ENCODE measurements around the gene KIT.

Gene KIT

GRCh38 chr4:54729256-54729655 lies 71.5 kb downstream of the KIT start:
- Histone ChIP-seq H3K79me2 (ENCODE audit: insufficient read depth, low read length) (no peaks in the 10 kb centered on the region), H2AFZ (ENCODE audit: low read depth, low read length, severe bottlenecking) (no peak overlapping the region), H3K4me3 (ENCODE audit: insufficient read depth, low read length, poor library complexity, severe bottlenecking) (no peak overlapping the region), H3K9me2 (replicated peaks; ENCODE audit: insufficient read depth, low read length) (no peaks in the 10 kb centered on the region), H3K9ac (ENCODE audit: low read length) (no peak overlapping the region), H4K20me1 (ENCODE audit: low read depth, low read length) (no peaks in the 10 kb centered on the region), H3K27me3 (ENCODE audit: low read length) (no peaks in the 10 kb centered on the region), H3K27ac (ENCODE audit: low read depth, low read length) (no peak overlapping the region), H3K4me2 (ENCODE audit: low read depth, low read length, poor library complexity, severe bottlenecking) (no peak overlapping the region), H3F3A (ENCODE audit: insufficient read depth) (no peaks in the 10 kb centered on the region), H3K9me3 (ENCODE audit: insufficient read depth, low read length) (no peaks in the 10 kb centered on the region), H3K36me3 (ENCODE audit: low read length) (no peaks in the 10 kb centered on the region)
- no peak for TF ChIP-seq EZH2phosphoT487 (conservative IDR thresholded peaks at IDR 0.05; ENCODE audit: low read length)
- TF ChIP-seq, protein P1, sequence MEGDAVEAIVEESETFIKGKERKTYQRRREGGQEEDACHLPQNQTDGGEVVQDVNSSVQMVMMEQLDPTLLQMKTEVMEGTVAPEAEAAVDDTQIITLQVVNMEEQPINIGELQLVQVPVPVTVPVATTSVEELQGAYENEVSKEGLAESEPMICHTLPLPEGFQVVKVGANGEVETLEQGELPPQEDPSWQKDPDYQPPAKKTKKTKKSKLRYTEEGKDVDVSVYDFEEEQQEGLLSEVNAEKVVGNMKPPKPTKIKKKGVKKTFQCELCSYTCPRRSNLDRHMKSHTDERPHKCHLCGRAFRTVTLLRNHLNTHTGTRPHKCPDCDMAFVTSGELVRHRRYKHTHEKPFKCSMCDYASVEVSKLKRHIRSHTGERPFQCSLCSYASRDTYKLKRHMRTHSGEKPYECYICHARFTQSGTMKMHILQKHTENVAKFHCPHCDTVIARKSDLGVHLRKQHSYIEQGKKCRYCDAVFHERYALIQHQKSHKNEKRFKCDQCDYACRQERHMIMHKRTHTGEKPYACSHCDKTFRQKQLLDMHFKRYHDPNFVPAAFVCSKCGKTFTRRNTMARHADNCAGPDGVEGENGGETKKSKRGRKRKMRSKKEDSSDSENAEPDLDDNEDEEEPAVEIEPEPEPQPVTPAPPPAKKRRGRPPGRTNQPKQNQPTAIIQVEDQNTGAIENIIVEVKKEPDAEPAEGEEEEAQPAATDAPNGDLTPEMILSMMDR (IDR thresholded peaks at IDR 0.05; ENCODE audit: insufficient read depth, low read length, poor library complexity, severe bottlenecking), result no peak

- Histone ChIP-seq H2AFZ (ENCODE audit: low read depth, low read length, severe bottlenecking) (no peak overlapping the region), H3K9me2 (replicated peaks; ENCODE audit: insufficient read depth, low read length) (no peaks in the 10 kb centered on the region), H3F3A (ENCODE audit: insufficient read depth) (no peaks in the 10 kb centered on the region), H3K79me2 (ENCODE audit: insufficient read depth, low read length) (no peaks in the 10 kb centered on the region), H3K9me3 (ENCODE audit: insufficient read depth, low read length) (no peaks in the 10 kb centered on the region), H4K20me1 (ENCODE audit: low read depth, low read length) (no peaks in the 10 kb centered on the region), H3K36me3 (ENCODE audit: low read length) (no peaks in the 10 kb centered on the region), H3K27ac (ENCODE audit: low read depth, low read length) (no peak overlapping the region), H3K4me2 (ENCODE audit: low read depth, low read length, poor library complexity, severe bottlenecking) (no peak overlapping the region), H3K27me3 (ENCODE audit: low read length) (no peaks in the 10 kb centered on the region), H3K4me3 (ENCODE audit: insufficient read depth, low read length, poor library complexity, severe bottlenecking) (no peak overlapping the region), H3K9ac (ENCODE audit: low read length) (no peak overlapping the region)
- TF ChIP-seq EZH2phosphoT487 (conservative IDR thresholded peaks at IDR 0.05; ENCODE audit: low read length), result no peak
- TF ChIP-seq, protein P1 (IDR thresholded peaks at IDR 0.05; ENCODE audit: insufficient read depth, low read length, poor library complexity, severe bottlenecking), result no peak
Measured at GRCh38 chr4:54730581-54730980, 72.8 kb downstream of the KIT start.

- Histone ChIP-seq H3K36me3 (ENCODE audit: low read length) (no peaks in the 10 kb centered on the region), H3K9ac (ENCODE audit: low read length) (no peak overlapping the region), H3F3A (ENCODE audit: insufficient read depth) (no peaks in the 10 kb centered on the region), H3K9me3 (ENCODE audit: insufficient read depth, low read length) (no peaks in the 10 kb centered on the region), H4K20me1 (ENCODE audit: low read depth, low read length) (no peaks in the 10 kb centered on the region), H3K4me3 (ENCODE audit: insufficient read depth, low read length, poor library complexity, severe bottlenecking) (no peak overlapping the region), H3K79me2 (ENCODE audit: insufficient read depth, low read length) (no peaks in the 10 kb centered on the region), H3K9me2 (replicated peaks; ENCODE audit: insufficient read depth, low read length) (no peaks in the 10 kb centered on the region), H2AFZ (ENCODE audit: low read depth, low read length, severe bottlenecking) (no peak overlapping the region), H3K27ac (ENCODE audit: low read depth, low read length) (no peak overlapping the region), H3K27me3 (ENCODE audit: low read length) (no peaks in the 10 kb centered on the region), H3K4me2 (ENCODE audit: low read depth, low read length, poor library complexity, severe bottlenecking) (no peak overlapping the region)
- TF ChIP-seq, protein P1 (IDR thresholded peaks at IDR 0.05; ENCODE audit: insufficient read depth, low read length, poor library complexity, severe bottlenecking), result no peak
- no peak for TF ChIP-seq EZH2phosphoT487 (conservative IDR thresholded peaks at IDR 0.05; ENCODE audit: low read length)
Measured at GRCh38 chr4:54731552-54731951, 73.8 kb downstream of the KIT start.

Measured in SU-DHL-6 (cell line).